Natural killer cell (primary cell): ENCODE data around the gene FNDC10. TPM values are rescaled to one million over a fixed set of nuclear protein-coding genes. Genes with fewer than 3 reads are reported as not detected.
"Not testable (repeated sequence)": the region's sequence is repeated elsewhere in the genome, so short reads cannot be mapped to it uniquely, and the experiment has no call there.

Experiments
- ATAC-seq, 3 donors: fragments of 150-1000 bp in 2 of 3; fragments of 200-7000 bp in 1 of 3; cut with Tn5 transposase; 1 replicate in 1 of 3; 2 replicates in 2 of 3; pipeline ENCODE4 v1.10.0; 2021; ENCODE audit warnings: mild to moderate bottlenecking in 2 of 3, moderate library complexity in 2 of 3
- DNase-seq, 2 donors: peaks; one replicate each; pipeline versions ENCODE4 v3.0.0 to v3.0.0-alpha.2; 2013 to 2021; ENCODE audit warnings: mixed read lengths in 1 of 2
- H3K27ac ChIP-seq: one replicate; pipeline ENCODE4 v1.5.1; 2013; ENCODE audit warnings: mild to moderate bottlenecking, low read length
- H3K27me3 ChIP-seq: one replicate; pipeline ENCODE4 v1.6.1; 2013; ENCODE audit warnings: low read length; ENCODE audit not compliant: control insufficient read depth, insufficient read depth
- H3K36me3 ChIP-seq: one replicate; pipeline ENCODE4 v1.6.1; 2013; ENCODE audit warnings: low read length; ENCODE audit not compliant: control insufficient read depth, insufficient read depth
- H3K4me1 ChIP-seq: one replicate; pipeline ENCODE4 v1.6.1; 2013; ENCODE audit warnings: low read length; ENCODE audit not compliant: control insufficient read depth, insufficient read depth
- H3K4me3 ChIP-seq: one replicate; pipeline ENCODE4 v1.5.1; 2013; ENCODE audit warnings: low read length
- H3K9me3 ChIP-seq: one replicate; pipeline ENCODE4 v1.6.1; 2013; ENCODE audit warnings: low read length; ENCODE audit not compliant: control insufficient read depth, insufficient read depth
- H3K27ac Mint-ChIP-seq, 2 donors: one replicate each; pipeline ENCODE4 v1.8.0; 2022; ENCODE audit warnings: mild to moderate bottlenecking in 2 of 2, mixed read lengths in 2 of 2, moderate library complexity in 1 of 2
- H3K27me3 Mint-ChIP-seq, 2 donors: one replicate each; pipeline ENCODE4 v1.8.0; 2022; ENCODE audit warnings: low read depth in 2 of 2, mixed read lengths in 2 of 2
- H3K36me3 Mint-ChIP-seq: one replicate; pipeline ENCODE4 v1.8.0; 2022; ENCODE audit warnings: mixed read lengths
- H3K4me1 Mint-ChIP-seq, 2 donors: one replicate each; pipeline ENCODE4 v1.8.0; 2022; ENCODE audit warnings: mixed read lengths in 2 of 2
- H3K4me3 Mint-ChIP-seq: one replicate; pipeline ENCODE4 v1.8.0; 2022; ENCODE audit warnings: mild to moderate bottlenecking, moderate library complexity, mixed read lengths
- H3K9me3 Mint-ChIP-seq, 2 donors: one replicate each; pipeline ENCODE4 v1.8.0; 2022; ENCODE audit warnings: mixed read lengths in 2 of 2
- CTCF ChIP-seq: fragments of 200-600 bp; IDR thresholded peaks from one replicate; pipeline ENCODE4 v1.8.0; 2022; ENCODE audit warnings: antibody characterized with exemption
- whole genome bisulfite sequencing: methylation state at CpG from one replicate; pipeline ENCODE4 v1.1.7; 2013; ENCODE audit warnings: missing lambda C conversion rate; ENCODE audit not compliant: insufficient coverage; 5-methylcytosine and 5-hydroxymethylcytosine counted together
- intact Hi-C: fragments of 100-400 bp; cut with micrococcal nuclease; formaldehyde crosslinking; loops from one replicate; pipeline ENCODE4 v1.14.2; 2022
- total RNA-seq, 4 donors: library from RNA; stranded (reverse); fragments of 120-200 nt in 1 of 4; gene quantifications; one replicate each; pipeline versions ENCODE4 v1.2.3 to v1.2.4, GENCODE V29; 2013 to 2022

The FNDC10 gene
- total RNA-seq, 3 donors from 2014 or later (not counting 1 experiment from before 2014, with no cell fraction given), result 2.8 to 3.2 (median 3.0) TPM

DNA sequence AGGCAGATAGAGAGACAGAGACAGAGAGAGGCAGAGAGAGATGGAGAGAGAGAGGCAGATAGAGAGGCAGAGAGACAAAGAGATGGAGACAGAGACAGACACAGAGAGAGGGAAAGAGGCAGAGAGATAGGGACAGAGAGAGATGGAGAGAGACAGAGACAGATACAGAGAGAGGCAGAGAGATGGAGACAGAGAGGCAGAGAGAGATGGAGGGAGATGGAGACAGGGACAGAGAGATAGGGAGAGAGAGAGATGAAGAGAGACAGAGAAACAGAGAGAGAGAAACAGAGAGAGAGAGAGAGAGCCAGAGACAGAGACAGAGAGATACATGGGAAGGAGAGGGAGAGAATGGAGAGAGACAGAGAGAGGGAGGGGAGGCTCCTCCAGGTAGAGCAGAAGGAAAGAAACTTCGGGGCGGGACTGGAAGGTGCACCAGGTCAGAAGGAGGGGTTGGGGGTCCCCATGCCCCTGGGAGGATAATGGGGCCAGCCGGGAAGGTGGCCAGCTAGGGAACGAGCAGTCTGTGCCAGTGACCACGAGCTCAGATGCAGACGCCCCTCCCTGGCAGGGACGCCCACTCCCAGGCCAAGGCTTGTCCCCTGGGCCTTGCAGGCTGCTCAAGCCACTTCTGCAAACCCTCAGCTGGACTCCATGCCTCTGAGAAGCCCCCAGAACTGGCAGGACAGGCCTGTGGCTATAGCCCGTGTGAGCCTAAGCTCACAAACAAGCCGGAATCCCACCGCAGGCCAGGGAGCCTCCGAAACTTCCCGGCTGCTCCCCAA, 3.3 kb downstream of the FNDC10 start:
- DNase-seq (peak in 1 of 2 donors; percentile 10), ATAC-seq (no peak)
- H3K36me3 Mint-ChIP-seq, result no peaks in the 10 kb centered on the region
- peaks cover 2% of the 10 kb centered on the region for H3K27me3 ChIP-seq
- peaks cover 0 to 6% of the 10 kb centered on the region in 2 donors for H3K27me3 Mint-ChIP-seq
- H3K4me3 ChIP-seq, result no peak overlapping the region
- H3K4me1 Mint-ChIP-seq, result peaks cover 0 to 7% of the 10 kb centered on the region in 2 donors
- 58% methylated on average over 12 of the region's 12 CpGs for WGBS
- H3K36me3 ChIP-seq, result no peaks in the 10 kb centered on the region
- intact Hi-C loops, result no loop called here
- H3K9me3 Mint-ChIP-seq, result no peaks in the 10 kb centered on the region
- no peaks in the 10 kb centered on the region for H3K9me3 ChIP-seq
- peaks cover 19% of the 10 kb centered on the region for H3K4me1 ChIP-seq
- no peak overlapping the region for H3K4me3 Mint-ChIP-seq
- no peak overlapping the region for H3K27ac Mint-ChIP-seq
- TF ChIP-seq CTCF, result no peak
- no peak overlapping the region for H3K27ac ChIP-seq

DNA sequence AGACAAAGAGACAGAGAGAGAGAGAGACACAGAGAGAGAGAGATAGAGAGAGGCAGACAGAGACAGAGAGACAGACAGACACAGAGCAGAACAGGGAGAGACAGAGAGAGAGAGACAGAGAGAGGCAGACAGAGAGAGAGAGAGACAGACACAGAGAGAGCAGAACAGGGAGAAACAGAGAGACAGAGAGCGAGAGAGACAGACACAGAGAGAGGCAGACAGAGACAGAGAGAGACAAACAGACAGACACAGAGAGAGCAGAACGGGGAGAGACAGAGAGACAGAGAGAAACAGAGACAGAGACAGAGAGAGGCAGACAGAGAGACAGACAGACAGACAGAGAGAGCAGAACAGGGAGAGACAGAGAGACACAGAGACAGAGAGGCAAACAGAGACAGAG, 4.6 kb downstream of the FNDC10 start:
- H3K4me1 Mint-ChIP-seq, H3K4me3 Mint-ChIP-seq, H3K9me3 ChIP-seq, H3K36me3 ChIP-seq, H3K9me3 Mint-ChIP-seq, H3K4me3 ChIP-seq, H3K36me3 Mint-ChIP-seq, ATAC-seq, H3K27ac Mint-ChIP-seq, H3K27me3 ChIP-seq, H3K27ac ChIP-seq, H3K27me3 Mint-ChIP-seq, DNase-seq, intact Hi-C loops: not testable (repeated sequence)
- H3K4me1 ChIP-seq, result peaks cover 13% of the 10 kb centered on the region
- WGBS, result 84% methylated on average over 2 of the region's 2 CpGs

- 86% methylated on average over 10 of the region's 10 CpGs for whole genome bisulfite sequencing
Measured at GRCh38 chr1:1594602-1595260, 5.2 kb downstream of the FNDC10 start.

More at GRCh38 chr1:1594602-1595260, 5.2 kb downstream of the FNDC10 start:
- Mint-ChIP-seq H3K27me3 (peaks cover 0 to 6% of the 10 kb centered on the region in 2 donors), H3K36me3 (no peaks in the 10 kb centered on the region), H3K27ac (no peak overlapping the region), H3K4me1 (peaks cover 0 to 7% of the 10 kb centered on the region in 2 donors), H3K9me3 (no peaks in the 10 kb centered on the region), H3K4me3 (no peak overlapping the region)
- intact Hi-C loops, result no loop called here
- DNase-seq (no peak), ATAC-seq (peak in 1 of 3 donors; percentile 23)
- no peak for TF ChIP-seq CTCF
- Histone ChIP-seq H3K36me3 (no peaks in the 10 kb centered on the region), H3K27me3 (peaks cover 2% of the 10 kb centered on the region), H3K4me1 (peaks cover 11% of the 10 kb centered on the region), H3K27ac (no peak overlapping the region), H3K4me3 (no peak overlapping the region), H3K9me3 (no peaks in the 10 kb centered on the region)
